A549 (cell line): Measurements from ENCODE around the gene RTL5. TPM values are rescaled to one million over a fixed set of nuclear protein-coding genes. Genes with fewer than 3 reads are reported as not detected.

Experiments used
- ATAC-seq, 2 experiments: fragments of 200-7000 bp in 1 of 2; fragments of >200 bp in 1 of 2; cut with Nextera tagmentation in 1 of 2; cut with Tn5 transposase in 1 of 2; 3 replicates each; pipeline versions ENCODE4 v1.8.0 to v1.9.1; 2018 to 2020; ENCODE audit warnings: mild to moderate bottlenecking in 1 of 2, moderate library complexity in 1 of 2
- CTCF ChIA-PET: fragments of 300-600 bp; sonication (Branson Sonifier 250); formaldehyde crosslinking; extraction: SDS; loops from one replicate; lab custom pipeline; 2021; ENCODE audit warnings: antibody characterized with exemption, inconsistent platforms; lab: Yijun Ruan, JAX
- POLR2A ChIA-PET: fragments of 350-600 bp; formaldehyde crosslinking; extraction: SDS; loops from one replicate; lab custom pipeline; 2021; ENCODE audit warnings: antibody characterized with exemption, inconsistent platforms; lab: Yijun Ruan, JAX
- DNase-seq, 2 experiments: peaks; one replicate each; pipeline versions ENCODE4 v3.0.0 to v3.0.0-alpha.2; 2011 to 2016; ENCODE audit warnings: low read depth in 1 of 2, low spot score in 1 of 2
- FAIRE-seq: peaks from 2 replicates; lab custom pipeline; 2011; peaks lifted over from hg19 to GRCh38; lab: Jason Lieb, UNC
- H3K27ac ChIP-seq, 2 experiments: fragments of >200 bp; sonication (Bioruptor Twin); formaldehyde crosslinking; 3 replicates each; pipeline ENCODE4 v1.5.1; 2016 to 2017
- H3K4me1 ChIP-seq: fragments of >200 bp; sonication (Bioruptor Twin); formaldehyde crosslinking; 3 replicates; pipeline ENCODE4 v1.6.1; 2016
- H3K4me2 ChIP-seq: fragments of >200 bp; sonication (Bioruptor Twin); formaldehyde crosslinking; 3 replicates; pipeline ENCODE4 v1.6.1; 2016
- H3K4me3 ChIP-seq: fragments of >200 bp; sonication (Bioruptor Twin); formaldehyde crosslinking; 3 replicates; pipeline ENCODE4 v1.5.1; 2016
- H3K9me3 ChIP-seq: fragments of >200 bp; sonication (Bioruptor Twin); formaldehyde crosslinking; 3 replicates; pipeline ENCODE4 v1.6.1; 2016
- CBX2 ChIP-seq: fragments of 200-600 bp; sonication (generic); IDR thresholded peaks from 2 replicates; pipeline ENCODE4 v1.6.1; 2016; ENCODE audit warnings: low read depth, mild to moderate bottlenecking, borderline replicate concordance
- EHMT2 ChIP-seq: fragments of 200-600 bp; sonication (generic); IDR thresholded peaks from 2 replicates; pipeline ENCODE4 v1.6.1; 2016; ENCODE audit warnings: antibody characterized with exemption, low read depth, mild to moderate bottlenecking, moderate library complexity
- EP300 ChIP-seq, 2 experiments: fragments of >200 bp; sonication (Bioruptor Twin); formaldehyde crosslinking; IDR thresholded peaks; 2 replicates in 1 of 2; 3 replicates in 1 of 2; pipeline ENCODE4 v1.6.1; 2016 to 2017
- ESRRA ChIP-seq: fragments of 150-350 bp; IDR thresholded peaks from 2 replicates; pipeline ENCODE4 v1.6.1; 2014; ENCODE audit warnings: mild to moderate bottlenecking, low read length, borderline replicate concordance
- FOSB ChIP-seq: fragments of 250-450 bp; sonication (Bioruptor Pico); IDR thresholded peaks from 2 replicates; pipeline ENCODE4 v1.5.0; 2020; ENCODE audit warnings: mild to moderate bottlenecking, moderate library complexity
- HEYL ChIP-seq: fragments of 250-450 bp; sonication (Bioruptor Pico); IDR thresholded peaks from 2 replicates; pipeline ENCODE4 v1.8.0; 2021; ENCODE audit warnings: mild to moderate bottlenecking, moderate library complexity
- HOXB5 ChIP-seq: fragments of 250-450 bp; sonication (Bioruptor Pico); IDR thresholded peaks from 2 replicates; pipeline ENCODE4 v1.5.0; 2020; ENCODE audit warnings: mild to moderate bottlenecking, moderate library complexity
- KDM5A ChIP-seq: fragments of 200-600 bp; sonication (generic); IDR thresholded peaks from 2 replicates; pipeline ENCODE4 v1.6.1; 2016; ENCODE audit warnings: antibody characterized with exemption, mild to moderate bottlenecking
- MAFK ChIP-seq: fragments of 450-650 bp; IDR thresholded peaks from 2 replicates; pipeline ENCODE4 v1.6.1; 2014; ENCODE audit not compliant: partially characterized antibody
- NR3C1 ChIP-seq: fragments of >200 bp; sonication (Bioruptor Twin); formaldehyde crosslinking; IDR thresholded peaks from 3 replicates; pipeline ENCODE4 v1.6.1; 2017
- POLR2A ChIP-seq: IDR thresholded peaks from 2 replicates; pipeline ENCODE4 v1.6.1; 2012; ENCODE audit warnings: mild to moderate bottlenecking, low read length
- RCOR1 ChIP-seq: fragments of 150-350 bp; IDR thresholded peaks from 2 replicates; pipeline ENCODE4 v1.6.1; 2014; ENCODE audit warnings: antibody characterized with exemption, low read length, low read depth
- RFX5 ChIP-seq: fragments of 450-650 bp; IDR thresholded peaks from 2 replicates; pipeline ENCODE4 v1.7.1; 2014; ENCODE audit warnings: antibody characterized with exemption, mild to moderate bottlenecking, moderate library complexity
- SREBF2 ChIP-seq: fragments of 450-650 bp; IDR thresholded peaks from 2 replicates; pipeline ENCODE4 v1.6.1; 2014; ENCODE audit warnings: mild to moderate bottlenecking, moderate library complexity
- TP53 ChIP-seq: fragments of 250-450 bp; sonication (Bioruptor Pico); IDR thresholded peaks from 2 replicates; pipeline ENCODE4 v1.5.0; 2021; ENCODE audit warnings: mild to moderate bottlenecking, moderate library complexity
- ZC3H11A ChIP-seq: fragments of 450-650 bp; IDR thresholded peaks from 2 replicates; pipeline ENCODE4 v1.6.1; 2014; ENCODE audit warnings: antibody characterized with exemption, mild to moderate bottlenecking
- WGBS: methylation state at CpG from one replicate; pipeline ENCODE4 v1.1.6; 2017; ENCODE audit errors: missing lambda C conversion rate; 5-methylcytosine and 5-hydroxymethylcytosine counted together
- polyA plus RNA-seq, 4 experiments: library from polyadenylated mRNA; depleted of rRNA in 3 of 4; stranded (reverse); fragments of >200 nt; fragmentation: RNase III in 1 of 4; extraction: RNeasy Plus Mini Kit Qiagen cat#74134 plus additional on column Dnase treatment in 1 of 4; gene quantifications; 2 replicates in 3 of 4; 3 replicates in 1 of 4; pipeline ENCODE4 v1.2.3, GENCODE V29; 2011 to 2017
- TF ChIP-seq, protein P1 (sequence below): fragments of 250-450 bp; sonication (Bioruptor Pico); IDR thresholded peaks from 2 replicates; pipeline ENCODE4 v1.5.0; 2021; ENCODE audit warnings: mild to moderate bottlenecking, moderate library complexity, borderline replicate concordance
- TF ChIP-seq, protein P2 (sequence below): fragments of 450-650 bp; IDR thresholded peaks from 2 replicates; pipeline ENCODE4 v1.6.1; 2014; ENCODE audit warnings: antibody characterized with exemption
- TF ChIP-seq, protein P3 (sequence below): fragments of 200-600 bp; sonication (generic); IDR thresholded peaks from 2 replicates; pipeline ENCODE4 v1.6.1; 2016; ENCODE audit warnings: antibody characterized with exemption, mild to moderate bottlenecking, moderate library complexity
- TF ChIP-seq, protein P4 (sequence below): IDR thresholded peaks from 2 replicates; pipeline ENCODE4 v1.6.1; 2012

RTL5 gene
- polyA plus RNA-seq, 2 of the 4 experiments (the other 2 are of a cell fraction) = 1.2 to 2.9 TPM

DNA sequence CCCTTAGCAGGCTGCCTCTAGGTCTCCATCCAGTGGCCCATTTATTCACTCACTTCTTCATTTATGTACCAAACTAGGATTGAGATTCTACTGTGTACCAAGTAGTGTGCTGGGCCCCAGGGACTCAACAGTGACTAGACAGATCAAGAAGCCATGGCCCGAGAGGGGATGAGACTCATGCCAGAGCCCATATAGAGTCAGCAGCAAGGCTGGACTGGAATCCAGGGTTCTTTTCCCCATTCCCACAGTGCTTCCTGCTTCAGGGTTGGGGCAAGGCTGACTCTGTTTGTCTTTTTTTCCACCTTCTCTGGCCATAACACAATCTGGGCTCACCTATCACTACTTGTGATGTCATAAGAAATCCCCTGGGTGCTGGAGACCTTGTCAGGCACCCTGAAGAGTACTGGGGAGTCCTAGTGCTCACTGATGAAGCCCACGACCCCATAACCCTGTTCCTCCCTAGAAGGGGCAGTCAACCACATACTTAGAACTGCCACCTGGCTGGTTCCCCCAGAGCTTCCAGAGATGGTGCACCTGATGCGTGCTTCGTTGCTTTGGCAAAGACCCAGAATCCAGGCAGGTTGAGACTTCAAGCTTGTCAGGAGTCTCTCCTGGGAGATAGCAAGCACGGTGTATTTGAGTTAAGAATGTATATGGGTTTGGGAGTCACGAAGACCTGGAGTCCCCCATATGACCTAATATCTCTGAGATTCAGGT, 6.2 kb downstream of the RTL5 start:
- DNase-seq = no peak
- H3K27ac ChIP-seq = 0 out of 6 replicates have a peak overlapping the region, but pooled peaks of 1 of the 2 experiments have one; percentile 55
- no peak for ATAC-seq
- H3K4me3 ChIP-seq = no peak overlapping the region
- H3K9me3 ChIP-seq = no peaks in the 10 kb centered on the region
- TF ChIP-seq, protein P1, sequence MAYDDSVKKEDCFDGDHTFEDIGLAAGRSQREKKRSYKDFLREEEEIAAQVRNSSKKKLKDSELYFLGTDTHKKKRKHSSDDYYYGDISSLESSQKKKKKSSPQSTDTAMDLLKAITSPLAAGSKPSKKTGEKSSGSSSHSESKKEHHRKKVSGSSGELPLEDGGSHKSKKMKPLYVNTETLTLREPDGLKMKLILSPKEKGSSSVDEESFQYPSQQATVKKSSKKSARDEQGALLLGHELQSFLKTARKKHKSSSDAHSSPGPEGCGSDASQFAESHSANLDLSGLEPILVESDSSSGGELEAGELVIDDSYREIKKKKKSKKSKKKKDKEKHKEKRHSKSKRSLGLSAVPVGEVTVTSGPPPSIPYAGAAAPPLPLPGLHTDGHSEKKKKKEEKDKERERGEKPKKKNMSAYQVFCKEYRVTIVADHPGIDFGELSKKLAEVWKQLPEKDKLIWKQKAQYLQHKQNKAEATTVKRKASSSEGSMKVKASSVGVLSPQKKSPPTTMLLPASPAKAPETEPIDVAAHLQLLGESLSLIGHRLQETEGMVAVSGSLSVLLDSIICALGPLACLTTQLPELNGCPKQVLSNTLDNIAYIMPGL (CRISPR knock-in tag) = no peak
- no peak for TF ChIP-seq FOSB (CRISPR knock-in tag)
- no peak for TF ChIP-seq SREBF2
- TF ChIP-seq MAFK = no peak
- TF ChIP-seq ESRRA = no peak
- TF ChIP-seq EP300 (IDR thresholded peaks at IDR 0.05) = no peak
- no peak for TF ChIP-seq RCOR1
- no peak for TF ChIP-seq NR3C1
- TF ChIP-seq HOXB5 (CRISPR knock-in tag) = no peak
- TF ChIP-seq, protein P2, sequence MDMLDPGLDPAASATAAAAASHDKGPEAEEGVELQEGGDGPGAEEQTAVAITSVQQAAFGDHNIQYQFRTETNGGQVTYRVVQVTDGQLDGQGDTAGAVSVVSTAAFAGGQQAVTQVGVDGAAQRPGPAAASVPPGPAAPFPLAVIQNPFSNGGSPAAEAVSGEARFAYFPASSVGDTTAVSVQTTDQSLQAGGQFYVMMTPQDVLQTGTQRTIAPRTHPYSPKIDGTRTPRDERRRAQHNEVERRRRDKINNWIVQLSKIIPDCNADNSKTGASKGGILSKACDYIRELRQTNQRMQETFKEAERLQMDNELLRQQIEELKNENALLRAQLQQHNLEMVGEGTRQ = no peak
- TF ChIP-seq, protein P3, sequence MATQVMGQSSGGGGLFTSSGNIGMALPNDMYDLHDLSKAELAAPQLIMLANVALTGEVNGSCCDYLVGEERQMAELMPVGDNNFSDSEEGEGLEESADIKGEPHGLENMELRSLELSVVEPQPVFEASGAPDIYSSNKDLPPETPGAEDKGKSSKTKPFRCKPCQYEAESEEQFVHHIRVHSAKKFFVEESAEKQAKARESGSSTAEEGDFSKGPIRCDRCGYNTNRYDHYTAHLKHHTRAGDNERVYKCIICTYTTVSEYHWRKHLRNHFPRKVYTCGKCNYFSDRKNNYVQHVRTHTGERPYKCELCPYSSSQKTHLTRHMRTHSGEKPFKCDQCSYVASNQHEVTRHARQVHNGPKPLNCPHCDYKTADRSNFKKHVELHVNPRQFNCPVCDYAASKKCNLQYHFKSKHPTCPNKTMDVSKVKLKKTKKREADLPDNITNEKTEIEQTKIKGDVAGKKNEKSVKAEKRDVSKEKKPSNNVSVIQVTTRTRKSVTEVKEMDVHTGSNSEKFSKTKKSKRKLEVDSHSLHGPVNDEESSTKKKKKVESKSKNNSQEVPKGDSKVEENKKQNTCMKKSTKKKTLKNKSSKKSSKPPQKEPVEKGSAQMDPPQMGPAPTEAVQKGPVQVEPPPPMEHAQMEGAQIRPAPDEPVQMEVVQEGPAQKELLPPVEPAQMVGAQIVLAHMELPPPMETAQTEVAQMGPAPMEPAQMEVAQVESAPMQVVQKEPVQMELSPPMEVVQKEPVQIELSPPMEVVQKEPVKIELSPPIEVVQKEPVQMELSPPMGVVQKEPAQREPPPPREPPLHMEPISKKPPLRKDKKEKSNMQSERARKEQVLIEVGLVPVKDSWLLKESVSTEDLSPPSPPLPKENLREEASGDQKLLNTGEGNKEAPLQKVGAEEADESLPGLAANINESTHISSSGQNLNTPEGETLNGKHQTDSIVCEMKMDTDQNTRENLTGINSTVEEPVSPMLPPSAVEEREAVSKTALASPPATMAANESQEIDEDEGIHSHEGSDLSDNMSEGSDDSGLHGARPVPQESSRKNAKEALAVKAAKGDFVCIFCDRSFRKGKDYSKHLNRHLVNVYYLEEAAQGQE = no peak
- no peak for TF ChIP-seq TP53 (CRISPR knock-in tag)
- no peak for TF ChIP-seq HEYL (CRISPR knock-in tag)
- no peak for TF ChIP-seq CBX2
- no peak for TF ChIP-seq POLR2A
- TF ChIP-seq RFX5 = no peak
- no peak for FAIRE-seq
- POLR2A ChIA-PET = no interaction called here
- peaks cover 15% of the 10 kb centered on the region for H3K4me1 ChIP-seq
- CTCF ChIA-PET = interaction anchor here (0.8 to 6.6 kb wide), 19 partner anchors 9 to 266 kb away, joined by 3 to 109 read pairs (median 7); partner anchors contain the start of gene NHSL2
- H3K4me2 ChIP-seq = no peak overlapping the region
- 59% methylated on average over 5 of the region's 6 CpGs for WGBS

DNA sequence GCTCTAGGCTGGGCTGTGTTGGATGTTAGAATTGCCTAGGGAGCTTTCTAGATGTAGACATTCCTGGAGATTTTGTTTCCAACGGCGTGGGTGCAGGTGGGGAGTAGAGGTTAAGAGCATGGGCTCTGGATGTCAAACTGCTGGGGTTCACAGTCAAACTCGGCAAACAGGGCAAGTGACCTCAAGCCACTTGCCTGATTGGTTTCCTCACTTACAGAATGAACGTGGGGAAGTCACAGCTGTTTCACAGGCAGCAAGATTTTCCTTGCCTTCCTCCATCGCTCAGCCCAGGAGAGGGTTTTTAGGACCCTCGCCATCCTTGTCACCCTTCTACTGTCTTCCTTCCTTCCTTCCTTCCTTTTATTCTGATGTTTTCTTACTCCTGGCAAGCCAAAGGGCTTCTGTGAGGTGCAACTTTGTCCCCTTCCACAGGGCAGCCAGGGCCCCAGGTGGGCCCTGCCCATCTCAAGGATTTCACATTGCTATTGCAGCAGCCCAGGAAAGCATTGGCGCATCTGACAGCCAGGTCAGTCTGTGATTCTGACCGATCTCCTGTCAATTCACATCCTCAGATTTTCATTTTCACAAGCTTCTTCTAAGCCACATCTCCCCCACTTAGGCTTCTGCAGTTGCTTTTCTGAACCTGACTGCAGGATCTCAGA, 7.0 kb downstream of the RTL5 start:
- Histone ChIP-seq H3K27ac (no peak overlapping the region), H3K4me2 (no peak overlapping the region), H3K4me1 (peaks cover 15% of the 10 kb centered on the region), H3K9me3 (no peaks in the 10 kb centered on the region), H3K4me3 (no peak overlapping the region)
- WGBS = 82% methylated on average over 8 of the region's 8 CpGs
- FAIRE-seq (no peak), DNase-seq (no peak), ATAC-seq (no peak)
- ChIA-PET CTCF (interaction anchor here (0.8 to 6.6 kb wide), 8 partner anchors 8 to 214 kb away, joined by 3 to 109 read pairs (median 11); partner anchors contain the start of gene NHSL2), POLR2A (no interaction called here)
- TF ChIP-seq, protein P4, sequence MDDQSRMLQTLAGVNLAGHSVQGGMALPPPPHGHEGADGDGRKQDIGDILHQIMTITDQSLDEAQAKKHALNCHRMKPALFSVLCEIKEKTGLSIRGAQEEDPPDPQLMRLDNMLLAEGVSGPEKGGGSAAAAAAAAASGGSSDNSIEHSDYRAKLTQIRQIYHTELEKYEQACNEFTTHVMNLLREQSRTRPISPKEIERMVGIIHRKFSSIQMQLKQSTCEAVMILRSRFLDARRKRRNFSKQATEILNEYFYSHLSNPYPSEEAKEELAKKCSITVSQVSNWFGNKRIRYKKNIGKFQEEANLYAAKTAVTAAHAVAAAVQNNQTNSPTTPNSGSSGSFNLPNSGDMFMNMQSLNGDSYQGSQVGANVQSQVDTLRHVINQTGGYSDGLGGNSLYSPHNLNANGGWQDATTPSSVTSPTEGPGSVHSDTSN = no peak
- no peak for TF ChIP-seq ZC3H11A
- TF ChIP-seq, protein P2 = no peak
- no peak for TF ChIP-seq KDM5A
- no peak for TF ChIP-seq EHMT2
